ENCODE measurements around the gene ADGRB3. TPM values are rescaled to one million over a fixed set of nuclear protein-coding genes. Genes with fewer than 3 reads are reported as not detected.
"Not testable (repeated sequence)": the region's sequence is repeated elsewhere in the genome, so short reads cannot be mapped to it uniquely, and the experiment has no call there.

The ADGRB3 gene
- total and polyA plus RNA-seq, 4 donors, result 0.21 to 2.3 (median 0.48) TPM

GRCh38 chr6:69427882-69428281, 792.8 kb downstream of the ADGRB3 start (continued):
- TF ChIP-seq JUND (IDR thresholded peaks at IDR 0.05), result no peak
- no peak for TF ChIP-seq CTCF (IDR thresholded peaks at IDR 0.05; ENCODE audit: low read depth, low read length, missing input control)

GRCh38 chr6:69432168-69432567, 797.1 kb downstream of the ADGRB3 start:
- H3K4me1 ChIP-seq (ENCODE audit: control insufficient read depth in 4 of 4, insufficient read depth in 4 of 4, low read length in 3 of 4); H3K4me3 ChIP-seq (ENCODE audit: low read depth in 1 of 3, low read length in 3 of 3); H3K27me3 ChIP-seq (ENCODE audit: control insufficient read depth in 4 of 4, insufficient read depth in 4 of 4, low read length in 3 of 4); H3K9me3 ChIP-seq (ENCODE audit: control insufficient read depth in 4 of 4, low read length in 3 of 4); H3K36me3 ChIP-seq (ENCODE audit: control insufficient read depth in 4 of 4, insufficient read depth in 3 of 4, low read depth in 1 of 4, low read length in 3 of 4); H3K9ac ChIP-seq (ENCODE audit: low read depth in 1 of 2, low read length in 2 of 2); DNase-seq (ENCODE audit: low spot score); H3K27ac ChIP-seq (ENCODE audit: low read depth in 1 of 2, low read length in 2 of 2): not testable (repeated sequence)
- WGBS, result 89% methylated on average over 19 of the region's 19 CpGs

- H3K27ac ChIP-seq (ENCODE audit: low read depth in 1 of 2, low read length in 2 of 2); H3K4me3 ChIP-seq (ENCODE audit: low read depth in 1 of 3, low read length in 3 of 3); H3K9me3 ChIP-seq (ENCODE audit: control insufficient read depth in 4 of 4, low read length in 3 of 4); DNase-seq (ENCODE audit: low spot score); H3K4me1 ChIP-seq (ENCODE audit: control insufficient read depth in 4 of 4, insufficient read depth in 4 of 4, low read length in 3 of 4); H3K9ac ChIP-seq (ENCODE audit: low read depth in 1 of 2, low read length in 2 of 2); H3K36me3 ChIP-seq (ENCODE audit: control insufficient read depth in 4 of 4, insufficient read depth in 3 of 4, low read depth in 1 of 4, low read length in 3 of 4); H3K27me3 ChIP-seq (ENCODE audit: control insufficient read depth in 4 of 4, insufficient read depth in 4 of 4, low read length in 3 of 4): not testable (repeated sequence)
- WGBS, result 81% methylated on average over 22 of the region's 22 CpGs
These were observed 798.0 kb downstream of the ADGRB3 start for GRCh38 chr6:69433116-69433515.

- DNase-seq (ENCODE audit: low spot score), result no peak
- Histone ChIP-seq H3K36me3 (ENCODE audit: control insufficient read depth in 4 of 4, insufficient read depth in 3 of 4, low read depth in 1 of 4, low read length in 3 of 4) (no peaks in the 10 kb centered on the region), H3K4me1 (ENCODE audit: control insufficient read depth in 4 of 4, insufficient read depth in 4 of 4, low read length in 3 of 4) (no peaks in the 10 kb centered on the region), H3K9ac (ENCODE audit: low read depth in 1 of 2, low read length in 2 of 2) (no peak overlapping the region), H3K9me3 (ENCODE audit: control insufficient read depth in 4 of 4, low read length in 3 of 4) (no peaks in the 10 kb centered on the region), H3K27ac (ENCODE audit: low read depth in 1 of 2, low read length in 2 of 2) (no peak overlapping the region), H3K4me3 (ENCODE audit: low read depth in 1 of 3, low read length in 3 of 3) (no peak overlapping the region), H3K27me3 (ENCODE audit: control insufficient read depth in 4 of 4, insufficient read depth in 4 of 4, low read length in 3 of 4) (no peaks in the 10 kb centered on the region)
- WGBS, result 88% methylated on average over 2 of the region's 2 CpGs
- TF ChIP-seq FOXA1 (IDR thresholded peaks at IDR 0.05), result no peak
- no peak for TF ChIP-seq RAD21 (IDR thresholded peaks at IDR 0.05)
These were observed 803.0 kb downstream of the ADGRB3 start for GRCh38 chr6:69438113-69438512.

Small RNAs within 50 kb of the gene (small RNA-seq; reads per million reads assigned to genes)
- not detected for gene AL606923.1
